ENCODE measurements around the gene MTHFD1L.

DNA sequence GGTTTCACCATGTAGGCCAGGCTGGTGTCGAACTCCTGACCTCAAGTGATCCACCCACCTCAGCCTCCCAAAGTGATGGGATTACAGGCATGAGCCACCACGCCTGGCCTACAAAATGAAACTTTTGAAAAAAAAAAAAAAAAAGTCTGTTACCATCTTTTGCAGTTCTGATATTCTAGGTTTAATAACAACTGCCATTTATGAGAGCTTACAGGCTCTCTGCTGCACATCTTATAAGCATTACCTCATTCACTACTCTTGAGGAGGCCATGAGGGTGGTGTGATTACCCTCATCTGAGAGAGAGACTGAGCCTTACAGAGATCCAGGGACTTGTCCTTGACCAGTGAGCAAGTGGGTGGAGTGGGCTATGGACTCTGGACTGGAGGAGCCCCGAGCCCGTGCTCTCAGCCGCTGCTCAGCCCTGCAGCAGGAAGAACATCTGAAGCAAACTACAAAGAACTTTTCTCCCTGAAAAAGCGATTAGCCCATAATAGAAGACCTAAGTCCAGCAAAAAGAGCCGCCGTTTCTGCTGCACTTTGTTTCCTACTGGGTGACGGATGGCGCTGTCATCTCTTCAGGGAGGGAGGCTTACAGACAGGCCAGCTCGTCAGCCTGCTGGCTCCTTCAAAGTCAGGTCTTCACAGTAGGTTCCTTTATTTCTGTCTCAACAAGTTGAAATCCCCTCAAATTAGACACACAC lies 254.5 kb downstream of the MTHFD1L start:
- no peak for TF ChIP-seq POLR2AphosphoS5 (IDR thresholded peaks at IDR 0.05)
- TF ChIP-seq POLR2A (IDR thresholded peaks at IDR 0.05), result no peak
- TF ChIP-seq, protein P1, sequence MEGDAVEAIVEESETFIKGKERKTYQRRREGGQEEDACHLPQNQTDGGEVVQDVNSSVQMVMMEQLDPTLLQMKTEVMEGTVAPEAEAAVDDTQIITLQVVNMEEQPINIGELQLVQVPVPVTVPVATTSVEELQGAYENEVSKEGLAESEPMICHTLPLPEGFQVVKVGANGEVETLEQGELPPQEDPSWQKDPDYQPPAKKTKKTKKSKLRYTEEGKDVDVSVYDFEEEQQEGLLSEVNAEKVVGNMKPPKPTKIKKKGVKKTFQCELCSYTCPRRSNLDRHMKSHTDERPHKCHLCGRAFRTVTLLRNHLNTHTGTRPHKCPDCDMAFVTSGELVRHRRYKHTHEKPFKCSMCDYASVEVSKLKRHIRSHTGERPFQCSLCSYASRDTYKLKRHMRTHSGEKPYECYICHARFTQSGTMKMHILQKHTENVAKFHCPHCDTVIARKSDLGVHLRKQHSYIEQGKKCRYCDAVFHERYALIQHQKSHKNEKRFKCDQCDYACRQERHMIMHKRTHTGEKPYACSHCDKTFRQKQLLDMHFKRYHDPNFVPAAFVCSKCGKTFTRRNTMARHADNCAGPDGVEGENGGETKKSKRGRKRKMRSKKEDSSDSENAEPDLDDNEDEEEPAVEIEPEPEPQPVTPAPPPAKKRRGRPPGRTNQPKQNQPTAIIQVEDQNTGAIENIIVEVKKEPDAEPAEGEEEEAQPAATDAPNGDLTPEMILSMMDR (IDR thresholded peaks at IDR 0.05), result no peak
